ENCODE data around the gene IFFO2.

Gene IFFO2

GRCh38 chr1:18962855-18963737 lies 6.6 kb upstream of the IFFO2 start:
- TF ChIP-seq SPI1 (IDR thresholded peaks at IDR 0.05; ENCODE audit: low read depth, low read length) = no peak
- FAIRE-seq = no peak
- DNase-seq (ENCODE audit: insufficient read length, low spot score) = no peak

- DNase-seq (ENCODE audit: insufficient read length, low spot score) = no peak
- FAIRE-seq = no peak
- no peak for TF ChIP-seq POU2F2 (IDR thresholded peaks at IDR 0.05; ENCODE audit: low read depth, low read length)
- TF ChIP-seq POLR2AphosphoS5 (IDR thresholded peaks at IDR 0.05; ENCODE audit: low read depth, low read length) = no peak
- no peak for TF ChIP-seq PAX5 (IDR thresholded peaks at IDR 0.05; ENCODE audit: insufficient read depth, low read length, severe bottlenecking)
- TF ChIP-seq SPI1 (IDR thresholded peaks at IDR 0.05; ENCODE audit: low read depth, low read length) = no peak
- TF ChIP-seq TAF1 (IDR thresholded peaks at IDR 0.05; ENCODE audit: low read depth, low read length) = no peak
- no peak for TF ChIP-seq POLR2A (IDR thresholded peaks at IDR 0.05; ENCODE audit: low read depth, low read length)
Measured at GRCh38 chr1:18962121-18962721, 5.7 kb upstream of the IFFO2 start.

- DNase-seq (ENCODE audit: insufficient read length, low spot score) = no peak
- no peak for TF ChIP-seq POU2F2 (IDR thresholded peaks at IDR 0.05; ENCODE audit: low read depth, low read length)
- no peak for TF ChIP-seq TAF1 (IDR thresholded peaks at IDR 0.05; ENCODE audit: low read depth, low read length)
- no peak for TF ChIP-seq POLR2AphosphoS5 (IDR thresholded peaks at IDR 0.05; ENCODE audit: low read depth, low read length)
- TF ChIP-seq POLR2A (IDR thresholded peaks at IDR 0.05; ENCODE audit: low read depth, low read length) = no peak
- TF ChIP-seq PAX5 (IDR thresholded peaks at IDR 0.05; ENCODE audit: insufficient read depth, low read length, severe bottlenecking) = no peak
- no peak for TF ChIP-seq SPI1 (IDR thresholded peaks at IDR 0.05; ENCODE audit: low read depth, low read length)
- FAIRE-seq = no peak
Measured at GRCh38 chr1:18960821-18961220, 4.3 kb upstream of the IFFO2 start.

- TF ChIP-seq TAF1 (IDR thresholded peaks at IDR 0.05; ENCODE audit: low read depth, low read length) (no peak), POU2F2 (IDR thresholded peaks at IDR 0.05; ENCODE audit: low read depth, low read length) (no peak), POLR2A (IDR thresholded peaks at IDR 0.05; ENCODE audit: low read depth, low read length) (no peak), SPI1 (IDR thresholded peaks at IDR 0.05; ENCODE audit: low read depth, low read length) (no peak), PAX5 (IDR thresholded peaks at IDR 0.05; ENCODE audit: insufficient read depth, low read length, severe bottlenecking) (no peak), POLR2AphosphoS5 (IDR thresholded peaks at IDR 0.05; ENCODE audit: low read depth, low read length) (no peak)
- no peak for FAIRE-seq
- no peak for DNase-seq (ENCODE audit: insufficient read length, low spot score)
Measured at GRCh38 chr1:18960409-18960808, 3.9 kb upstream of the IFFO2 start.

- no peak for FAIRE-seq
- TF ChIP-seq SPI1 (IDR thresholded peaks at IDR 0.05; ENCODE audit: low read depth, low read length) = no peak
- TF ChIP-seq POLR2A (IDR thresholded peaks at IDR 0.05; ENCODE audit: low read depth, low read length) = no peak
- TF ChIP-seq PAX5 (IDR thresholded peaks at IDR 0.05; ENCODE audit: insufficient read depth, low read length, severe bottlenecking) = no peak
- TF ChIP-seq POLR2AphosphoS5 (IDR thresholded peaks at IDR 0.05; ENCODE audit: low read depth, low read length) = no peak
- no peak for TF ChIP-seq TAF1 (IDR thresholded peaks at IDR 0.05; ENCODE audit: low read depth, low read length)
- TF ChIP-seq POU2F2 (IDR thresholded peaks at IDR 0.05; ENCODE audit: low read depth, low read length) = no peak
- no peak for DNase-seq (ENCODE audit: insufficient read length, low spot score)
Measured at GRCh38 chr1:18959591-18959990, 3.1 kb upstream of the IFFO2 start.

GRCh38 chr1:18957532-18958300 lies 1.2 kb upstream of the IFFO2 start:
- no peak for DNase-seq (ENCODE audit: insufficient read length, low spot score)
- TF ChIP-seq POLR2AphosphoS5 (IDR thresholded peaks at IDR 0.05; ENCODE audit: low read depth, low read length) (no peak), POLR2A (IDR thresholded peaks at IDR 0.05; ENCODE audit: low read depth, low read length) (no peak), SPI1 (IDR thresholded peaks at IDR 0.05; ENCODE audit: low read depth, low read length) (no peak), PAX5 (IDR thresholded peaks at IDR 0.05; ENCODE audit: insufficient read depth, low read length, severe bottlenecking) (no peak), POU2F2 (IDR thresholded peaks at IDR 0.05; ENCODE audit: low read depth, low read length) (no peak), TAF1 (IDR thresholded peaks at IDR 0.05; ENCODE audit: low read depth, low read length) (no peak)
- FAIRE-seq = peak; percentile 45

GRCh38 chr1:18957136-18957521 lies 653 bp upstream of the IFFO2 start:
- no peak for TF ChIP-seq PAX5 (IDR thresholded peaks at IDR 0.05; ENCODE audit: insufficient read depth, low read length, severe bottlenecking)
- TF ChIP-seq SPI1 (IDR thresholded peaks at IDR 0.05; ENCODE audit: low read depth, low read length) = no peak
- no peak for TF ChIP-seq TAF1 (IDR thresholded peaks at IDR 0.05; ENCODE audit: low read depth, low read length)
- TF ChIP-seq POLR2AphosphoS5 (IDR thresholded peaks at IDR 0.05; ENCODE audit: low read depth, low read length) = no peak
- TF ChIP-seq POU2F2 (IDR thresholded peaks at IDR 0.05; ENCODE audit: low read depth, low read length) = no peak
- no peak for TF ChIP-seq POLR2A (IDR thresholded peaks at IDR 0.05; ENCODE audit: low read depth, low read length)
- FAIRE-seq (no peak), DNase-seq (ENCODE audit: insufficient read length, low spot score) (no peak)

- FAIRE-seq = peak; percentile 66
- peak; percentile 48 for DNase-seq (ENCODE audit: insufficient read length, low spot score)
- no peak for TF ChIP-seq TAF1 (IDR thresholded peaks at IDR 0.05; ENCODE audit: low read depth, low read length)
- no peak for TF ChIP-seq POLR2A (IDR thresholded peaks at IDR 0.05; ENCODE audit: low read depth, low read length)
Measured at GRCh38 chr1:18955441-18956192, 859 bp downstream of the IFFO2 start.

GRCh38 chr1:18955131-18955440 lies 1.4 kb downstream of the IFFO2 start:
- TF ChIP-seq PAX5 (IDR thresholded peaks at IDR 0.05; ENCODE audit: insufficient read depth, low read length, severe bottlenecking) = no peak
- no peak for TF ChIP-seq POLR2AphosphoS5 (IDR thresholded peaks at IDR 0.05; ENCODE audit: low read depth, low read length)
- no peak for TF ChIP-seq POLR2A (IDR thresholded peaks at IDR 0.05; ENCODE audit: low read depth, low read length)
- no peak for TF ChIP-seq SPI1 (IDR thresholded peaks at IDR 0.05; ENCODE audit: low read depth, low read length)
- no peak for TF ChIP-seq POU2F2 (IDR thresholded peaks at IDR 0.05; ENCODE audit: low read depth, low read length)
- no peak for TF ChIP-seq TAF1 (IDR thresholded peaks at IDR 0.05; ENCODE audit: low read depth, low read length)
- FAIRE-seq (no peak), DNase-seq (ENCODE audit: insufficient read length, low spot score) (no peak)

All from GM12891 (cell line).